ENCODE results near the gene RRM2. TPM values are rescaled to one million over a fixed set of nuclear protein-coding genes. Genes with fewer than 3 reads are reported as not detected.

RRM2 gene
- total RNA-seq, 1 experiment from 2014 or later = 330 TPM

DNA sequence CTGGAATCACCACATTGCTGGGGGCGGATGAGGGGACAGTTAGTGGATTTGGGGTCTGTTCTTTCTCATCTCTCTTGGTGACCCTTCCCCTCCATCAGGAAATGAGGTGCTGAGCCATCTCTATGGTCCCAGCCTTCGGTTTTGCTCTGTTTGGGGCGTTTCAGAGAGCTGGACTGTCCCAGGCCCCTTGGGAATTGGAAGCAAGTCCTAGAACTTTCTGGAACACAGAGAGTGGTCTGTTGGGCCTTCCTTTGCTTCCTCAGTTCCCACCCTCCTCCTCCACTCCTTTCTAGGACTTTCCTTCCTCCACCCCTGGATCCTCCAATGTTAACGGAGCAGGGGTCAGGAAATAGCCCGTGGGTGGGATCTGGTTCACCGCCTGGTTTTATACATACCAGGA lies 17.0 kb downstream of the RRM2 start:
- Histone ChIP-seq H3K79me2 (ENCODE audit: insufficient read depth, low read length) (no peaks in the 10 kb centered on the region), H3K27me3 (ENCODE audit: insufficient read depth, low read length) (no peaks in the 10 kb centered on the region), H3K36me3 (ENCODE audit: control insufficient read depth in 1 of 2, insufficient read depth in 2 of 2, low read length in 2 of 2) (no peaks in the 10 kb centered on the region), H3K9me2 (ENCODE audit: insufficient read depth) (no peaks in the 10 kb centered on the region), H3K4me1 (ENCODE audit: control insufficient read depth in 1 of 2, insufficient read depth in 2 of 2, low read length in 2 of 2) (peaks cover 9 to 41% of the 10 kb centered on the region in 2 experiments; a peak in 3 of 4 replicates), H3K9ac (ENCODE audit: low read length) (no peak overlapping the region), H3K4me3 (replicated peaks in 1 of 2; ENCODE audit: low read depth in 1 of 2, low read length in 2 of 2) (no peak overlapping the region), H2AFZ (ENCODE audit: low read depth, low read length, poor library complexity, severe bottlenecking) (no peak overlapping the region), H4K20me1 (ENCODE audit: insufficient read depth) (no peaks in the 10 kb centered on the region), H3K4me2 (ENCODE audit: low read length) (no peak overlapping the region), H3K27ac (ENCODE audit: low read depth, low read length) (no peak overlapping the region), H3K9me3 (ENCODE audit: control insufficient read depth in 1 of 2, insufficient read depth in 1 of 2, low read depth in 1 of 2, low read length in 2 of 2) (no peaks in the 10 kb centered on the region)
- ChIA-PET POLR2A (interaction anchor here (0.9 kb wide), 1 partner anchor 15 kb away, joined by 3 read pairs; no protein-coding TSS in a partner anchor), CTCF (interaction anchor here (1.0 to 2.8 kb wide), 3 partner anchors 91 to 296 kb away, joined by 3 to 19 read pairs (median 17); no protein-coding TSS in a partner anchor), RAD21 (ENCODE audit: low non-redundant PET in 1 of 2, low total read pairs in 2 of 2, uncharacterized antibody in 2 of 2, unreplicated experiment in 2 of 2) (interaction anchor here in 1 of 2 experiments (1.3 kb wide), 1 partner anchor 295 kb away, joined by 3 read pairs; no protein-coding TSS in a partner anchor)
- DNase-seq (ENCODE audit: low read depth, low spot score) = no peak
- BruUV-seq (replicated peaks) = no TSS peak
- intact Hi-C loops (cut with micrococcal nuclease) = no loop called here
- TF ChIP-seq YY1 (IDR thresholded peaks at IDR 0.05; ENCODE audit: extremely low read depth, insufficient replicate concordance, low read depth, low read length) = no peak
- no peak for TF ChIP-seq ELF1 (IDR thresholded peaks at IDR 0.05; ENCODE audit: borderline replicate concordance, low read depth)
- TF ChIP-seq, protein P1, sequence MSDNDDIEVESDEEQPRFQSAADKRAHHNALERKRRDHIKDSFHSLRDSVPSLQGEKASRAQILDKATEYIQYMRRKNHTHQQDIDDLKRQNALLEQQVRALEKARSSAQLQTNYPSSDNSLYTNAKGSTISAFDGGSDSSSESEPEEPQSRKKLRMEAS (IDR thresholded peaks at IDR 0.05) = no peak
- no peak for TF ChIP-seq POLR2AphosphoS5 (IDR thresholded peaks at IDR 0.05; ENCODE audit: low read depth, low read length)
- TF ChIP-seq, protein P2, sequence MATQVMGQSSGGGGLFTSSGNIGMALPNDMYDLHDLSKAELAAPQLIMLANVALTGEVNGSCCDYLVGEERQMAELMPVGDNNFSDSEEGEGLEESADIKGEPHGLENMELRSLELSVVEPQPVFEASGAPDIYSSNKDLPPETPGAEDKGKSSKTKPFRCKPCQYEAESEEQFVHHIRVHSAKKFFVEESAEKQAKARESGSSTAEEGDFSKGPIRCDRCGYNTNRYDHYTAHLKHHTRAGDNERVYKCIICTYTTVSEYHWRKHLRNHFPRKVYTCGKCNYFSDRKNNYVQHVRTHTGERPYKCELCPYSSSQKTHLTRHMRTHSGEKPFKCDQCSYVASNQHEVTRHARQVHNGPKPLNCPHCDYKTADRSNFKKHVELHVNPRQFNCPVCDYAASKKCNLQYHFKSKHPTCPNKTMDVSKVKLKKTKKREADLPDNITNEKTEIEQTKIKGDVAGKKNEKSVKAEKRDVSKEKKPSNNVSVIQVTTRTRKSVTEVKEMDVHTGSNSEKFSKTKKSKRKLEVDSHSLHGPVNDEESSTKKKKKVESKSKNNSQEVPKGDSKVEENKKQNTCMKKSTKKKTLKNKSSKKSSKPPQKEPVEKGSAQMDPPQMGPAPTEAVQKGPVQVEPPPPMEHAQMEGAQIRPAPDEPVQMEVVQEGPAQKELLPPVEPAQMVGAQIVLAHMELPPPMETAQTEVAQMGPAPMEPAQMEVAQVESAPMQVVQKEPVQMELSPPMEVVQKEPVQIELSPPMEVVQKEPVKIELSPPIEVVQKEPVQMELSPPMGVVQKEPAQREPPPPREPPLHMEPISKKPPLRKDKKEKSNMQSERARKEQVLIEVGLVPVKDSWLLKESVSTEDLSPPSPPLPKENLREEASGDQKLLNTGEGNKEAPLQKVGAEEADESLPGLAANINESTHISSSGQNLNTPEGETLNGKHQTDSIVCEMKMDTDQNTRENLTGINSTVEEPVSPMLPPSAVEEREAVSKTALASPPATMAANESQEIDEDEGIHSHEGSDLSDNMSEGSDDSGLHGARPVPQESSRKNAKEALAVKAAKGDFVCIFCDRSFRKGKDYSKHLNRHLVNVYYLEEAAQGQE (IDR thresholded peaks at IDR 0.05; ENCODE audit: low read depth) = no peak
- TF ChIP-seq EZH2 (IDR thresholded peaks at IDR 0.05) = no peak
- no peak for TF ChIP-seq POLR2A (IDR thresholded peaks at IDR 0.05; ENCODE audit: borderline replicate concordance, extremely low read depth, insufficient read depth, insufficient read length)
- TF ChIP-seq, protein P3, sequence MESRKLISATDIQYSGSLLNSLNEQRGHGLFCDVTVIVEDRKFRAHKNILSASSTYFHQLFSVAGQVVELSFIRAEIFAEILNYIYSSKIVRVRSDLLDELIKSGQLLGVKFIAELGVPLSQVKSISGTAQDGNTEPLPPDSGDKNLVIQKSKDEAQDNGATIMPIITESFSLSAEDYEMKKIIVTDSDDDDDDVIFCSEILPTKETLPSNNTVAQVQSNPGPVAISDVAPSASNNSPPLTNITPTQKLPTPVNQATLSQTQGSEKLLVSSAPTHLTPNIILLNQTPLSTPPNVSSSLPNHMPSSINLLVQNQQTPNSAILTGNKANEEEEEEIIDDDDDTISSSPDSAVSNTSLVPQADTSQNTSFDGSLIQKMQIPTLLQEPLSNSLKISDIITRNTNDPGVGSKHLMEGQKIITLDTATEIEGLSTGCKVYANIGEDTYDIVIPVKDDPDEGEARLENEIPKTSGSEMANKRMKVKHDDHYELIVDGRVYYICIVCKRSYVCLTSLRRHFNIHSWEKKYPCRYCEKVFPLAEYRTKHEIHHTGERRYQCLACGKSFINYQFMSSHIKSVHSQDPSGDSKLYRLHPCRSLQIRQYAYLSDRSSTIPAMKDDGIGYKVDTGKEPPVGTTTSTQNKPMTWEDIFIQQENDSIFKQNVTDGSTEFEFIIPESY (IDR thresholded peaks at IDR 0.05; ENCODE audit: extremely low read depth, insufficient replicate concordance, low read length) = no peak
- TF ChIP-seq TCF7L2 (IDR thresholded peaks at IDR 0.05; ENCODE audit: borderline replicate concordance, extremely low read depth, insufficient read depth, insufficient read length) = no peak
- TF ChIP-seq ZNF274 (IDR thresholded peaks at IDR 0.05; ENCODE audit: low read depth, low read length) = no peak
- TF ChIP-seq FOSL1 (IDR thresholded peaks at IDR 0.05; ENCODE audit: low read depth) = no peak
- TF ChIP-seq CTCF (IDR thresholded peaks at IDR 0.05 in 2 of 3, conservative IDR thresholded peaks at IDR 0.05 in 1 of 3; ENCODE audit: borderline replicate concordance in 1 of 3, insufficient read depth in 1 of 3, low read depth in 2 of 3, low read length in 2 of 3) = no peak
- no peak for TF ChIP-seq CEBPB (IDR thresholded peaks at IDR 0.05; ENCODE audit: low read depth)
- no peak for TF ChIP-seq EGR1 (IDR thresholded peaks at IDR 0.05; ENCODE audit: low read depth)
- TF ChIP-seq SP1 (IDR thresholded peaks at IDR 0.05; ENCODE audit: low read depth) = no peak
- no peak for TF ChIP-seq RAD21 (IDR thresholded peaks at IDR 0.05; ENCODE audit: low read depth)
- no peak for TF ChIP-seq CBX3 (IDR thresholded peaks at IDR 0.05; ENCODE audit: low read depth)
- no peak for TF ChIP-seq SRF (IDR thresholded peaks at IDR 0.05; ENCODE audit: low read depth)
- ATAC-seq = no peak

Measured in HCT116 (cell line).